ENCODE results near the gene ABCB1. TPM values are rescaled to one million over a fixed set of nuclear protein-coding genes. Genes with fewer than 3 reads are reported as not detected.

ABCB1 gene
- polyA plus RNA-seq (0.12 to 0.23 TPM (median 0.13 TPM) in 3 replicates), polyA minus RNA-seq (0.38 to 0.46 TPM in 2 of 3 replicates, not detected in the other)
- not detected for polyA plus RNA-seq (2011; ENCODE audit: low read depth)
- 0.13 and 0.17 TPM in 2 replicates for polyA plus RNA-seq (2011; cell fraction: cytosol; rRNA removed)
- 0.13 and 0.60 TPM in 2 replicates for polyA plus RNA-seq (2011; cell fraction: nucleus; rRNA removed)
- not detected in 2 replicates for polyA plus RNA-seq (2012; ENCODE audit: low replicate concordance)
- not detected for polyA minus RNA-seq (2011; cell fraction: cytosol; rRNA and poly(A)+ RNA removed)
- 0.54 and 1.1 TPM in 2 replicates for polyA minus RNA-seq (2011; cell fraction: nucleus; rRNA and poly(A)+ RNA removed)

DNA sequence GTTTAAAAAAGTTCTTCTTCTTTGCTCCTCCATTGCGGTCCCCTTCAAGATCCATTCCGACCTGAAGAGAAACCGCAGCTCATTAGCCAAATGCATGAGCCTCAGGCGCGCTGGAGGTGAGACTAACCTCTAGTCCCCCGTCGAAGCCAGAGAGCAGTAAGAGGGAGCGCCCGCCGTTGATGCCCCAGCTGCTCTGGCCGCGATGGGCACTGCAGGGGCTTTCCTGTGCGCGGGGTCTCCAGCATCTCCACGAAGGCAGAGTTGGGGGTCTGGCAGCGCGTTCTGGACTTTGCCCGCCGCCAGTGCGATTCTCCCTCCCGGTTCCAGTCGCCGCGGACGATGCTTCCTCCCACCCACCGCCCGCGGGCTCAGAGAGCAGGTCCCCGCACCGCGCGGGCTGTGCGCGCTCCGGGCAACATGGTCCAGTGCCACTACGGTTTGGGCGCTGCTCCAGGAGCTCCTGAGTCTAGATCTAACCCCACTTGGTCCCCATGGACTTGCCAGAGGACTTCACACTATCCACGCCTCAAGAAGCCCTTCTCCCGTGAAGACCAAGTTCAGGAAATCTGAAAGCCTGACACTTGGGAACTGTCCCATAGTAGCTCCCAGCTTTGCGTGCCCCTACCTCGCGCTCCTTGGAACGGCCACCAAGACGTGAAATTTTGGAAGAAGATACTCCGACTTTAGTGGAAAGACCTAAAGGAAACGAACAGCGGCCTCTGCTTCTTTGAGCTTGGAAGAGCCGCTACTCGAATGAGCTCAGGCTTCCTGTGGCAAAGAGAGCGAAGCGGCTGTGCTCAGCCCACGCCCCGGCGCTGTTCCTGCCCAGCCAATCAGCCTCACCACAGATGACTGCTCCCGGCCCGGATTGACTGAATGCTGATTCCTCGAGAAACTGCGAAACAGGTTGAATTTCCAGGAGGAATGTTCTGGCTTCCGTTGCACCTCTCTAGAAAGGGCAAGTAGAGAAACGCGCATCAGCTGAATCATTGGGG, at the start of gene ABCB1:
ABCB1 (minus strand) TSS at position 755 of the 995 bp plus-strand sequence; CDS start at position 55, 700 bp downstream.
- Histone ChIP-seq H3K79me2 (ENCODE audit: control insufficient read depth, insufficient read depth, low read length) (no peaks in the 10 kb centered on the region), H3K4me1 (ENCODE audit: control insufficient read depth, extremely low read depth, insufficient read depth, low read length) (peaks cover 7% of the 10 kb centered on the region), H3K4me3 (ENCODE audit: control insufficient read depth in 2 of 3, extremely low read depth in 1 of 3, insufficient read depth in 2 of 3, low read depth in 1 of 3, low read length in 3 of 3) (peak within 1 kb of the TSS in 2 of 3 experiments; percentile 33 to 63), H3K4me2 (ENCODE audit: control insufficient read depth, extremely low read depth, insufficient read depth, low read depth, low read length) (peak within 1 kb of the TSS; percentile 86), H3K36me3 (ENCODE audit: control insufficient read depth in 2 of 2, extremely low read depth in 1 of 2, insufficient read depth in 2 of 2, low read length in 2 of 2) (no peaks in the 10 kb centered on the region), H3K9ac (ENCODE audit: control insufficient read depth, extremely low read depth, insufficient read depth, low read length) (no peak within 1 kb of the TSS), H3K9me3 (ENCODE audit: control insufficient read depth, low read depth, low read length) (no peaks in the 10 kb centered on the region), H3K27ac (ENCODE audit: control insufficient read depth, insufficient read depth, low read length) (no peak within 1 kb of the TSS), H4K20me1 (ENCODE audit: control insufficient read depth, extremely low read depth, insufficient read depth, low read length) (no peaks in the 10 kb centered on the region), H3K9me1 (ENCODE audit: control insufficient read depth, extremely low read depth, insufficient read depth, low read length) (no peaks in the 10 kb centered on the region), H2AFZ (ENCODE audit: control insufficient read depth, low read length) (peak within 1 kb of the TSS; percentile 74), H3K27me3 (ENCODE audit: control insufficient read depth, extremely low read depth, insufficient read depth, low read length) (peaks cover 21% of the 10 kb centered on the region)
- no peak for FAIRE-seq
- no peak for DNase-seq (ENCODE audit: low read depth, low spot score)
- TF ChIP-seq, protein P1, sequence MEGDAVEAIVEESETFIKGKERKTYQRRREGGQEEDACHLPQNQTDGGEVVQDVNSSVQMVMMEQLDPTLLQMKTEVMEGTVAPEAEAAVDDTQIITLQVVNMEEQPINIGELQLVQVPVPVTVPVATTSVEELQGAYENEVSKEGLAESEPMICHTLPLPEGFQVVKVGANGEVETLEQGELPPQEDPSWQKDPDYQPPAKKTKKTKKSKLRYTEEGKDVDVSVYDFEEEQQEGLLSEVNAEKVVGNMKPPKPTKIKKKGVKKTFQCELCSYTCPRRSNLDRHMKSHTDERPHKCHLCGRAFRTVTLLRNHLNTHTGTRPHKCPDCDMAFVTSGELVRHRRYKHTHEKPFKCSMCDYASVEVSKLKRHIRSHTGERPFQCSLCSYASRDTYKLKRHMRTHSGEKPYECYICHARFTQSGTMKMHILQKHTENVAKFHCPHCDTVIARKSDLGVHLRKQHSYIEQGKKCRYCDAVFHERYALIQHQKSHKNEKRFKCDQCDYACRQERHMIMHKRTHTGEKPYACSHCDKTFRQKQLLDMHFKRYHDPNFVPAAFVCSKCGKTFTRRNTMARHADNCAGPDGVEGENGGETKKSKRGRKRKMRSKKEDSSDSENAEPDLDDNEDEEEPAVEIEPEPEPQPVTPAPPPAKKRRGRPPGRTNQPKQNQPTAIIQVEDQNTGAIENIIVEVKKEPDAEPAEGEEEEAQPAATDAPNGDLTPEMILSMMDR (optimal IDR thresholded peaks at IDR 0.05 in 1 of 3, IDR thresholded peaks at IDR 0.05 in 1 of 3, conservative IDR thresholded peaks at IDR 0.05 in 1 of 3; ENCODE audit: extremely low read depth in 1 of 3, insufficient read depth in 2 of 3, low read length in 3 of 3): no peak
- peak; percentile 19 for TF ChIP-seq EZH2 (IDR thresholded peaks at IDR 0.05; ENCODE audit: low read length)
- dilution Hi-C loops (cut with MboI; ENCODE audit: extremely low pct_ligation_motif_present, low sequenced_read_pairs): no loop called here

DNA sequence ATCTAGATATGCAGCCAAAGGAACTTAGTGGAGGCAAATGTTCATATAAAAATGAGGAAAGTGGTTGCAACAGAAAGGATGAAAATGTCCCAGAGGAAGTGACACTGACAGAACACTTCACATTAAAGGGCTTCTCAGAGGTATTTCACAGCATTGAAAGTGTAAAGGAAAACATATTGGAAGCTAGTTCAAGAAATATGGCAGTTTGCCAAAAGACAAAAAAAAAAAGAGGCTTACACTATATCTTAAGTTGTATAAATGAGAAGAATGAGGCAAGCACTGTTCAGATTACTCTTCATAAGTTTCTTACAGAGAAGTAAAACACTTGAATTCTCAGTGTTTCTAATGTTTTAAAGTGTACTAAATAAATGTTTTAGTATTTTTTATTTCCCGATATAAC, 47.6 kb upstream of the ABCB1 start:
- Histone ChIP-seq H3K4me3 (ENCODE audit: control insufficient read depth in 2 of 3, extremely low read depth in 1 of 3, insufficient read depth in 2 of 3, low read depth in 1 of 3, low read length in 3 of 3) (no peak overlapping the region), H3K27ac (ENCODE audit: control insufficient read depth, insufficient read depth, low read length) (no peak overlapping the region), H3K9me1 (ENCODE audit: control insufficient read depth, extremely low read depth, insufficient read depth, low read length) (no peaks in the 10 kb centered on the region), H3K4me1 (ENCODE audit: control insufficient read depth, extremely low read depth, insufficient read depth, low read length) (no peaks in the 10 kb centered on the region), H3K9me3 (ENCODE audit: control insufficient read depth, low read depth, low read length) (no peaks in the 10 kb centered on the region), H2AFZ (ENCODE audit: control insufficient read depth, low read length) (no peak overlapping the region), H3K4me2 (ENCODE audit: control insufficient read depth, extremely low read depth, insufficient read depth, low read depth, low read length) (no peak overlapping the region), H3K9ac (ENCODE audit: control insufficient read depth, extremely low read depth, insufficient read depth, low read length) (no peak overlapping the region), H4K20me1 (ENCODE audit: control insufficient read depth, extremely low read depth, insufficient read depth, low read length) (no peaks in the 10 kb centered on the region), H3K79me2 (ENCODE audit: control insufficient read depth, insufficient read depth, low read length) (no peaks in the 10 kb centered on the region), H3K36me3 (ENCODE audit: control insufficient read depth in 2 of 2, extremely low read depth in 1 of 2, insufficient read depth in 2 of 2, low read length in 2 of 2) (no peaks in the 10 kb centered on the region), H3K27me3 (ENCODE audit: control insufficient read depth, extremely low read depth, insufficient read depth, low read length) (no peaks in the 10 kb centered on the region)
- no peak for DNase-seq (ENCODE audit: low read depth, low spot score)
- no peak for FAIRE-seq
- dilution Hi-C loops (cut with MboI; ENCODE audit: extremely low pct_ligation_motif_present, low sequenced_read_pairs): no loop called here
- TF ChIP-seq, protein P1 (optimal IDR thresholded peaks at IDR 0.05 in 1 of 3, IDR thresholded peaks at IDR 0.05 in 1 of 3, conservative IDR thresholded peaks at IDR 0.05 in 1 of 3; ENCODE audit: extremely low read depth in 1 of 3, insufficient read depth in 2 of 3, low read length in 3 of 3): no peak
- no peak for TF ChIP-seq EZH2 (IDR thresholded peaks at IDR 0.05; ENCODE audit: low read length)

All from keratinocyte (primary cell).